Activated naive CD4-positive, alpha-beta T cell (primary cell): ENCODE results near the gene FER.
"Not testable (repeated sequence)": the region's sequence is repeated elsewhere in the genome, so short reads cannot be mapped to it uniquely, and the experiment has no call there.

ENCODE experiments used
- DNase-seq, 4 experiments: peaks; one replicate each; lab custom pipeline; 2025; lab: John Stamatoyannopoulos, UW

Gene FER

DNA sequence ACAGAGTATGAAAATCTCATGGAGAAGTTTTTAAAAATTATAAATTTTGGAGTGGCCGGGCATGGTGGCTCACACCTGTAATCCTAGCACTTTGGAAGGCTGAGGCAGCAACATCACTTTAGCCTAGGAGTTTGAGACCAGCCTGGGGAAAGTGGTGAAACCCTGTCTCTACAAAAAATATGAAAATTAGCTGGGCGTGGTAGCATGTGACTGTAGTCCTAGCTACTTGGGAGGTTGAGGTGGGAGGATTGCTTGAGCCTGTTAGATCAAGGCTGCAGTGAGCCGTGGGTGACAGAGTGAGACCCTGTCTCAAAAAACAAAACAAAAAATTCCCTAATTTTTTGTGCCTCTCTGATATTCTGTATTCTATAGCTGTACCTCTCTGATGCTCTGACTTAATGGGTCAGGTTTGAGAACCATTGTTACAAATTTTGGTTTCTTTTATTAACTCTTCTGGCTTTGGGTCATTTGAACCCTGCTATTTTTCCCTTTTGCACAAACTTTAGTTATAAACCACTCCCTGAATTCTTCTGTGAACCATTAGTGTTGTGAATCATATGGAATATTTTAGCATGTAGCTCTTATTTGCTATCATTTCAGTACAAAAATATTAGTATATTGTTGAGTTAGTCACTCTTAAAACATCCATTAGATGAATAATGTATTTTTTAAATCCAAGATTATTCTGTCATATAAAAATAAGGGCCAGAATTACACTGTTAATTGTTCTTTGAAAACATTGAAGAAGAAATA, 51.0 kb downstream of the FER start:
- no peak for DNase-seq

- DNase-seq: no peak
Observed at GRCh38 chr5:108801301-108801700, 53.6 kb downstream of the FER start.

- DNase-seq: no peak
Observed at GRCh38 chr5:108801776-108802175, 54.1 kb downstream of the FER start.

DNA sequence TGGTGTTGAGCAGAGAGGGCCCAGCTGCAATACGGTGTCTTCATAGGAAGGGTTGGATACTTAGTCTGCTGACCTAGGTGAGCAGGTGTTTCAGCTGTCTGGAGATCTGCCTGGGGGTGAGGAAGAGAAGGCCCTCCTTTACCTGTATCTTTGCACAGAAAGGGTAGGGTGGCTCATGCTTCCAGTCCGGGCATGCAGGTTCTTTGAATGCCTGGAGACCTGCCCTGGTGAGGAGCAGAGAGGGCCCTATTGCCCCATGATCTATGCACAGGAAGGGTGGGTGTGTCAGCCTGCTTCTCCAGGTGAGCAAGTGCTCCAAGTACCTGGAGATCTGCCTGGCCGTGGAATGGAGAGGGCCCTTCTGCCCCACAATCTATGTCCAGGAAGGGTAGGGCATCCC, 63.0 kb downstream of the FER start:
- no peak for DNase-seq

- DNase-seq: no peak
Observed at GRCh38 chr5:108813673-108814072, 66.0 kb downstream of the FER start.

- DNase-seq: no peak
Observed at GRCh38 chr5:108814551-108814950, 66.9 kb downstream of the FER start.

DNA sequence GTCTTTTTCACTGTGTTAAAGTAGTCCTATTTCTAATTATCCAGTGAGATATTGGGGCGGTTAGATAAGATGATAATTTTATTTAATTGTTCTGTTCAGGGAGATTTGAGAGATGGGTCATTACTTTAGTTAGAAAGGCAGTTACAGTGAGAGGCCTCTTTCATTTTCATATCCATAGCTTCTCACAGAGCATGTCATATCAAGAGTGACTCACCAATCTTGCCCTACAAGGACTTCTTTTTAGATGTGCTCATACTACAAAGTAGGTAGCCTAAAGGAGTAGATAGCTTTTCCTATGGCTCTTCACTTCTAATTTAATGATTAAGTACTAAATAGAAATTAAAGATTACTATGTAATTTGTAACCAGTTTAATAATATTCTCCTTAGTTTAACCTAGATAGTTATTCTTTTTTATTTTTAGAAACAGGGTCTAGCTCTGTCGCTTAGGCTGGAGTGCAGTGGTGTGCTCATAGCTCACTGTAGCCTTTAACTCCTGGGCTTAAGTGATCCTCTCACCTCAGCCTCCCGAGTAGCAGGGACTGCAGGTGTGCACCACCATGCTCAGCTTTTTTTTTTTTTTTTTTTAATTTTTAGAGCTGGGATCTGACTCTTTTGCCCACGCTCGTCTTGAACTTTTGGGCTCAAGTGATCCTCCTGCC, 71.0 kb downstream of the FER start:
- no peak for DNase-seq

DNA sequence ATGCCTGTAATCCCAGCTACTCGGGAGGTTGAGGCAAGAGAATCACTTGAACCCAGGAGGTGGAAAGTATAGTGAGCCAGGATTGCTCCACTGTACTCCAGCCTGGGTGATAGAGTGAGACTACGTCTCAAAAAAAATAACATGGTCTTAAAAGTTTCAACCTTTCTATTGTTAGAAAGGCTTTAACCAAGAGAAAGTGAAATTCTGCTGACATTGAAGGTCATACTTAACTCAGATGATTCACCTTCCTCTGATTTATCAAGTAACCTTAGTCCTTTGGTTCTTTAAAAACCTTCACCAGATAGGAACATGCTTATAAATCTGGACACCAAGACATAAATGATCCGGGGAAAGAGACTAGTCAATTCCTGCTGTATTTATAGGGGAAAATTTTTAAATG, 73.3 kb downstream of the FER start:
- DNase-seq: no peak

GRCh38 chr5:108822211-108822947, 74.7 kb downstream of the FER start:
- no peak for DNase-seq

DNA sequence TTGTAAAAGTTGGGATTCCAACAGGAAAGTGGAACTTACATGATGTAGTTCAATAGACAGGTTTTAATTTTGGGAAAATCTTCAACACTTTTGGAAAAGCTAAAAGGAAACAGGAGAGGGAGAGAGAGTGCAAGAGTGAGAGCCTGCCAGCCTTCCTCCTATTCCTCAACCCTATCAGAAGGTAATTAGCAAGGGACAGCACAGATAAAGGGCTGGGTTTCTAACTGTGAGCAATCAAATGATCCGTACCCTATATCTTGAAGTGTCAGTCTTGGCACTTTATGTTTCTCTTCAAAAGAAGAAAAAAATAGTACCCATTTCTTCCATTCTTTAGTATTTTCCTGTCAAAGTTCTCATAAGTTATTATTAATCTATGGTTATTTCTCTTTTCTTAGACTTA, 79.4 kb downstream of the FER start:
- DNase-seq: no peak

GRCh38 chr5:108830705-108831276, 83.1 kb downstream of the FER start:
- no peak for DNase-seq

- no peak for DNase-seq
Observed at GRCh38 chr5:108836492-108836891, 88.8 kb downstream of the FER start.

- DNase-seq: not testable (repeated sequence)
Observed at GRCh38 chr5:108842260-108842941, 94.7 kb downstream of the FER start.

GRCh38 chr5:108851129-108851528, 103.4 kb downstream of the FER start:
- DNase-seq: not testable (repeated sequence)

GRCh38 chr5:108857905-108858304, 110.2 kb downstream of the FER start:
- DNase-seq: no peak

DNA sequence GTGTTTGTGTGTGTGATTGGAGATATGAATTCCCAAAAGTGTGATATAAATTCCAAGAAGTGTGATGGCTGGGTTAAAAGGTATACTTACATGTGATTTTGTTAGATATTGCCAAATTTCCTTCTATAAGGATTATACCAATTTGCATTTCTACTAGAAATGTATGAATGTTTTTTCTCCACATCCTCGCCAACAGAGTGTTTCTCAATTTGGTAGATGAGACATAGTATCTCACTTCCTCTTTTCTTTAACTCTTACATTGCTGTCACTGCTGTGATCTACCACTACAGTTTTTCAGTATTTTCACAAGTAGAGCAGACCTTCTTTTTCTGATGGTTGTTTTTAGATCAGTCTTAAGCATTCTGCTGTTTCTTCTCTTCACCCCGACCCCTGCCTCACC, 111.3 kb downstream of the FER start:
- no peak for DNase-seq

- DNase-seq: no peak
Observed at GRCh38 chr5:108862211-108862610, 114.5 kb downstream of the FER start.

GRCh38 chr5:108866097-108866496, 118.4 kb downstream of the FER start:
- not testable (repeated sequence) for DNase-seq

- no peak for DNase-seq
Observed at GRCh38 chr5:108867656-108868055, 120.0 kb downstream of the FER start.

- no peak for DNase-seq
Observed at GRCh38 chr5:108869066-108869465, 121.4 kb downstream of the FER start.

DNA sequence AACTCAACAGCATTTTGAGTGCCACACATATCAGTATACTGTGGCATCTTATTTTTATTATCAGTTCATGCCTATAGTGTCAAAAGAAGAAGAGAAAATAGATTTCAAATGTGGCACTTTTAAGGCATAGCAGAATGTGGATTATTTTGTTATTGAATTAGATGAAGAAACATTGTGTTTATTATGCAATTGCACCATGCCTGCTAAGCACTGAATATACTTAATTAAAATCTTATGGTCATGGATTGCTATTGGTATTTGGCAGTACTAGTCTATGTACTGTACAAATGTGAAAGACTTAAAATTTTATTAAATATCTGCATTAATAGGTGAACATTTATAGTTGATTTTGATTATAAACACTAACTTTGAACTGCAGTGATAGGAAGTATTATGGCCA, 128.8 kb downstream of the FER start:
- DNase-seq: no peak

DNA sequence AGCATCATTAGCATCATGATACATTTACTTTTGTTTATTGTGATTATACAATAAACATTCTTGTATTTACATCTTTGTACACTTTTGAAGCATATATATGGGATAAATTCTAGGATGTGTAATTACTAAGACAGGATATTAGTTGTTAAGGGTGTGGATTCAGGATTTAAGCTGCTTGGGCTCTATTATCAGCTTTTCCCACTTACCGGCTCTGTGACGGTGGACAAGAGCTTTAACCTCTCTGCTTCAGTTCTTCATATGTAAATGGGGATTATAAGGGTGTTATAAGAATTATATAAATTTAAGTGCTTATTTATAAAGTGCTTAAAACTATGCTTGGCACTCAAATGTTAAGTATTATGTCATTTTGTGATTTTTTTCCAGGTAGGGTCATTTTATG, 131.1 kb downstream of the FER start:
- no peak for DNase-seq
